Hepatocyte (in vitro differentiated cells): ENCODE data around the gene CGGBP1. TPM values are rescaled to one million over a fixed set of nuclear protein-coding genes. Genes with fewer than 3 reads are reported as not detected.

ENCODE experiments used
- DNase-seq: peaks from one replicate; pipeline ENCODE4 v3.0.0-alpha.2; 2016; ENCODE audit warnings: low spot score
- H2AFZ ChIP-seq: fragments of 200-600 bp; sonication (generic); 2 replicates; pipeline ENCODE4 v1.6.0; 2016; ENCODE audit warnings: antibody characterized with exemption, mild to moderate bottlenecking
- H3K27ac ChIP-seq: fragments of 200-600 bp; sonication (generic); 2 replicates; pipeline ENCODE4 v1.5.1; 2016; ENCODE audit warnings: mild to moderate bottlenecking
- H3K27me3 ChIP-seq: fragments of 200-600 bp; sonication (generic); 2 replicates; pipeline ENCODE4 v1.6.1; 2016
- H3K36me3 ChIP-seq: fragments of 200-600 bp; sonication (generic); replicated peaks from 2 replicates; pipeline ENCODE4 v1.5.1; 2016; ENCODE audit warnings: low read depth; ENCODE audit not compliant: insufficient read depth
- H3K4me1 ChIP-seq: fragments of 200-600 bp; sonication (generic); 2 replicates; pipeline ENCODE4 v1.5.1; 2016; ENCODE audit warnings: mild to moderate bottlenecking, moderate library complexity; ENCODE audit not compliant: insufficient read depth
- H3K4me2 ChIP-seq: fragments of 200-600 bp; sonication (generic); 2 replicates; pipeline ENCODE4 v1.6.0; 2016
- H3K4me3 ChIP-seq: fragments of 200-600 bp; sonication (generic); 2 replicates; pipeline ENCODE4 v1.5.1; 2016; ENCODE audit warnings: mild to moderate bottlenecking
- H3K79me2 ChIP-seq: fragments of 200-600 bp; sonication (generic); 2 replicates; pipeline ENCODE4 v1.6.0; 2017; ENCODE audit warnings: mild to moderate bottlenecking
- H3K9me2 ChIP-seq: fragments of 200-600 bp; sonication (generic); replicated peaks from 2 replicates; pipeline ENCODE4 v1.6.0; 2017; ENCODE audit warnings: mild to moderate bottlenecking; ENCODE audit not compliant: insufficient read depth
- H3K9me3 ChIP-seq: fragments of 200-600 bp; sonication (generic); 2 replicates; pipeline ENCODE4 v1.5.1; 2016; ENCODE audit warnings: low read depth, mild to moderate bottlenecking
- H4K20me1 ChIP-seq: fragments of 200-600 bp; sonication (generic); 2 replicates; pipeline ENCODE4 v1.6.0; 2016; ENCODE audit warnings: mild to moderate bottlenecking; ENCODE audit not compliant: insufficient read depth, poor library complexity, severe bottlenecking
- EZH2 ChIP-seq: fragments of 200-600 bp; sonication (generic); IDR thresholded peaks from 2 replicates; pipeline ENCODE4 v1.6.1; 2016; ENCODE audit warnings: antibody characterized with exemption, mild to moderate bottlenecking, borderline replicate concordance
- EZH2phosphoT487 ChIP-seq: fragments of 200-600 bp; sonication (generic); IDR thresholded peaks from one replicate; pipeline ENCODE4 v1.6.1; 2018; ENCODE audit warnings: antibody characterized with exemption, mild to moderate bottlenecking, low read depth, moderate library complexity; ENCODE audit not compliant: unreplicated experiment, severe bottlenecking
- WGBS: methylation state at CpG from one replicate; pipeline ENCODE4 v1.1.6; 2016; ENCODE audit warnings: low lambda C conversion rate; ENCODE audit errors: missing lambda C conversion rate; 5-methylcytosine and 5-hydroxymethylcytosine counted together
- polyA plus RNA-seq: library from polyadenylated mRNA; unstranded; fragments of >200 nt; fragmentation: Nextera tagmentation; extraction: Ambion mirVana; gene quantifications from 2 replicates; pipeline ENCODE4 v1.2.1, GENCODE V29; 2016
- total RNA-seq: library from RNA; depleted of rRNA; stranded (reverse); fragments of >200 nt; gene quantifications from 2 replicates; pipeline ENCODE4 v1.2.3, GENCODE V29; 2014
- TF ChIP-seq, protein P1 (sequence below): fragments of 200-600 bp; sonication (generic); IDR thresholded peaks from 2 replicates; pipeline ENCODE4 v1.5.1; 2016; ENCODE audit warnings: antibody characterized with exemption, mild to moderate bottlenecking; ENCODE audit not compliant: poor library complexity

Gene CGGBP1
- total and polyA plus RNA-seq, 2 experiments from 2014 or later = 46.6 to 75.9 TPM

DNA sequence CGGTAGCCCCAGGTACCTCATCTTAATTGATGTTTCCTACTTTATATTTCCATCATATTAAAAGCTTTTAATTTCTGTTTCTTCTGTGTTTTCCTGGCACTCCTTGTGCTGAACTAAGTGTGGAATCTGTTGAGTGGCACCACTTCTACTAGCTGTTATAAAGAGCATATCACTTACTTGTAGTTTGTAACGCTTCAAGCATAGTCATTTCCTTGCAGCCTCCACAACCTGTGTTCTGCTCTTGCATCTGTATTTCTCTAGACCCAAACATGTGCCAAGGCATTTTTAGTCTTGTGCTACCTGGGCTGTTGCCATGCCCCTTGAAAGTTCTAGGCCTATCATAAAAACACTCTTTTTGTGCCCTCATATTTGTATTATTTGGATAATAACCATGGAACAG lies 16.3 kb upstream of the CGGBP1 start:
- H3K4me1 ChIP-seq = peaks cover 7% of the 10 kb centered on the region
- H3K9me2 ChIP-seq = no peaks in the 10 kb centered on the region
- peaks cover 87% of the 10 kb centered on the region for H3K79me2 ChIP-seq
- TF ChIP-seq EZH2phosphoT487 = no peak
- TF ChIP-seq, protein P1, sequence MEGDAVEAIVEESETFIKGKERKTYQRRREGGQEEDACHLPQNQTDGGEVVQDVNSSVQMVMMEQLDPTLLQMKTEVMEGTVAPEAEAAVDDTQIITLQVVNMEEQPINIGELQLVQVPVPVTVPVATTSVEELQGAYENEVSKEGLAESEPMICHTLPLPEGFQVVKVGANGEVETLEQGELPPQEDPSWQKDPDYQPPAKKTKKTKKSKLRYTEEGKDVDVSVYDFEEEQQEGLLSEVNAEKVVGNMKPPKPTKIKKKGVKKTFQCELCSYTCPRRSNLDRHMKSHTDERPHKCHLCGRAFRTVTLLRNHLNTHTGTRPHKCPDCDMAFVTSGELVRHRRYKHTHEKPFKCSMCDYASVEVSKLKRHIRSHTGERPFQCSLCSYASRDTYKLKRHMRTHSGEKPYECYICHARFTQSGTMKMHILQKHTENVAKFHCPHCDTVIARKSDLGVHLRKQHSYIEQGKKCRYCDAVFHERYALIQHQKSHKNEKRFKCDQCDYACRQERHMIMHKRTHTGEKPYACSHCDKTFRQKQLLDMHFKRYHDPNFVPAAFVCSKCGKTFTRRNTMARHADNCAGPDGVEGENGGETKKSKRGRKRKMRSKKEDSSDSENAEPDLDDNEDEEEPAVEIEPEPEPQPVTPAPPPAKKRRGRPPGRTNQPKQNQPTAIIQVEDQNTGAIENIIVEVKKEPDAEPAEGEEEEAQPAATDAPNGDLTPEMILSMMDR = no peak
- no peak for TF ChIP-seq EZH2
- peaks cover 17% of the 10 kb centered on the region for H4K20me1 ChIP-seq
- H3K9me3 ChIP-seq = no peaks in the 10 kb centered on the region
- no peak overlapping the region for H2AFZ ChIP-seq
- H3K36me3 ChIP-seq = no peaks in the 10 kb centered on the region
- 96% methylated on average over 2 of the region's 2 CpGs for WGBS
- no peak overlapping the region for H3K4me3 ChIP-seq
- no peak for DNase-seq
- no peaks in the 10 kb centered on the region for H3K27me3 ChIP-seq
- no peak overlapping the region for H3K27ac ChIP-seq
- H3K4me2 ChIP-seq = no peak overlapping the region

DNA sequence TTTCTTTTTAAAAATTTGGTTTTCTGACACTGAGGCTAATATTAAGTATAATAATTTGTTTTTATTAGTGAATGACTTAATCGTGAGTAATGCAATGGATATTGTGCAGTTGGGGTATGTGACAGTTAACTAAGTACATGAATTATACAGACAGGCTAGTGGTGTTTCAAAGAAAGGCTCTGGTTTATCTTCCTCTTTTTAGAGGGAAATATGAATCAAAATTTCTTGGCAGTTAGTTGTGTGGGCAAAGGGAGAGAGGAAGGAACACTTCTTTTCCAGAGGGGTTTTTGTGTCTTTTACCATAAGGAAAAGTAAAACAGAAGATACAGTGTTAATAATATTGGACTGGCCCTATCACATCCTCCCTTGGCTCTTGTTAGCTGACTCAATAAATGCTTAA lies 2.9 kb upstream of the CGGBP1 start:
- no peak overlapping the region for H3K4me3 ChIP-seq
- DNase-seq = no peak

DNA sequence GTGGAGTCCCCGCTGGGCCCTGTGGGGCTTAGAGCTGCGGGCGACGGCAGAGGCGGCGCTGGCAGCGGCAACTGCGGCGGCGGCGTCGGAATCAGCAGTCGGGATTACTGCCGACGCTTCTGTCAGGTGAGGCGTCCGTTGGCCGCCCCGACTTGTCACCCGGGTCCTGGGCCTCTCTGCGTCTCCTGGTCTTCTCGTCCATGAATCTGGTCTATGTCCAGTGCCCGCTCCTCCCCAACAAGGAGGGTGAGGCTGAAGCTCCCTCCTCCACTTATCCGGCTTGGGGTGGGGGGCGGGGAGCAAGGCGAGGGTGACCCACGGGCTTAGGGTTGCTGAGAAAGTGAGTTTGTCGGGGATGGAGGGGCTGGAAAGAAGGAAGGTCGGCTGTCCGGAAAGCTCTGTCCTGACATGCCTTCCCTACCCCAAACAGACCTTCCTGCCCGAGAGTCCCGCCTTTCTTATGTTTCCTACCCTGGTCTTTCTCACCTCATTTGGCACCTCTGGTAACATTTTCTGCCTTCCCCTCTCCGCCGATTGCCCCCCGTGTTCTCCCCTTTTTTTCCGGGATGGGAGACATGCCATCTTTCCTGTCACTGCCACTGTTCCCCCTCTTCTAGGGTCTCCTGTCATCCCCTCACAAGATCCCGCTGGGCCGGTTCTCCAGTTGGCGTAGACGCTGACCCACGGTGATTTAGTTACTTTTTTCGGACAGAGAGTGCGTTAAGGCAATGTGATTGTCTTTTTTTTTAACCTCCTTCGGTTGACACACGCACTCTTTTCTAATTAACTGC lies 770 bp upstream of the CGGBP1 start:
- Histone ChIP-seq H3K36me3 (no peaks in the 10 kb centered on the region), H3K4me1 (peaks cover 18% of the 10 kb centered on the region), H3K27ac (peak overlapping the region; percentile 91), H3K79me2 (peaks cover 77% of the 10 kb centered on the region), H3K9me2 (no peaks in the 10 kb centered on the region), H3K4me3 (peak overlapping the region; percentile 51), H2AFZ (peak overlapping the region; percentile 69), H3K4me2 (peak overlapping the region; percentile 79), H3K9me3 (no peaks in the 10 kb centered on the region), H3K27me3 (no peaks in the 10 kb centered on the region), H4K20me1 (peaks cover 35% of the 10 kb centered on the region)
- TF ChIP-seq EZH2phosphoT487 (no peak), EZH2 (no peak)
- TF ChIP-seq, protein P1 = no peak
- DNase-seq = no peak
- WGBS = under 1% methylated on average over 34 of the region's 45 CpGs

More for the DNA sequence above, 2.9 kb upstream of the CGGBP1 start:
- Histone ChIP-seq H3K27ac (no peak overlapping the region), H3K79me2 (peaks cover 87% of the 10 kb centered on the region), H4K20me1 (peaks cover 43% of the 10 kb centered on the region), H3K27me3 (no peaks in the 10 kb centered on the region), H3K9me2 (no peaks in the 10 kb centered on the region), H3K36me3 (no peaks in the 10 kb centered on the region), H3K9me3 (no peaks in the 10 kb centered on the region), H3K4me1 (peaks cover 18% of the 10 kb centered on the region), H2AFZ (no peak overlapping the region), H3K4me2 (peak overlapping the region; percentile 79)
- 81% methylated on average over 1 of the region's 1 CpG for WGBS
- TF ChIP-seq, protein P1 = no peak
- no peak for TF ChIP-seq EZH2phosphoT487
- no peak for TF ChIP-seq EZH2
